DOHH2 (cell line): ENCODE results near the gene PMAIP1.

Experiments used
- H3F3A ChIP-seq: fragments of 200-600 bp; sonication (generic), shearing (Covaris generic); 2 replicates; pipeline ENCODE4 v1.6.0; 2016; ENCODE audit warnings: antibody characterized with exemption, mild to moderate bottlenecking; ENCODE audit not compliant: control insufficient read depth, insufficient read depth
- H3K27ac ChIP-seq: fragments of 200-600 bp; sonication (generic); 2 replicates; pipeline ENCODE4 v1.5.1; 2014; ENCODE audit warnings: low read depth, mild to moderate bottlenecking, low read length, moderate library complexity
- H3K27me3 ChIP-seq: fragments of 200-600 bp; sonication (generic); 2 replicates; pipeline ENCODE4 v1.6.1; 2014; ENCODE audit warnings: mild to moderate bottlenecking, low read length, mixed read lengths; ENCODE audit not compliant: control insufficient read depth
- H3K36me3 ChIP-seq: fragments of 200-600 bp; sonication (generic); 2 replicates; pipeline ENCODE4 v1.6.1; 2014; ENCODE audit warnings: mild to moderate bottlenecking, low read length, moderate library complexity, mixed read lengths; ENCODE audit not compliant: control insufficient read depth
- H3K4me1 ChIP-seq: fragments of 200-600 bp; sonication (generic); 2 replicates; pipeline ENCODE4 v1.6.1; 2014; ENCODE audit warnings: mild to moderate bottlenecking, low read length, mixed read lengths; ENCODE audit not compliant: control insufficient read depth
- H3K4me2 ChIP-seq: fragments of 200-600 bp; sonication (generic); 2 replicates; pipeline ENCODE4 v1.6.0; 2014; ENCODE audit warnings: mild to moderate bottlenecking, low read length, moderate library complexity
- H3K4me3 ChIP-seq: fragments of 200-600 bp; sonication (generic); 2 replicates; pipeline ENCODE4 v1.5.1; 2014; ENCODE audit warnings: mild to moderate bottlenecking, low read length, mixed read lengths
- H3K79me2 ChIP-seq: fragments of 200-600 bp; sonication (generic); 2 replicates; pipeline ENCODE4 v1.6.1; 2014; ENCODE audit warnings: mild to moderate bottlenecking, low read length, mixed read lengths; ENCODE audit not compliant: control insufficient read depth
- H3K9me2 ChIP-seq: fragments of 200-600 bp; sonication (generic); replicated peaks from 2 replicates; pipeline ENCODE4 v1.6.1; 2014; ENCODE audit warnings: mild to moderate bottlenecking, low read length, mixed read lengths; ENCODE audit not compliant: control insufficient read depth
- H3K9me3 ChIP-seq: fragments of 200-600 bp; sonication (generic); 2 replicates; pipeline ENCODE4 v1.6.1; 2014; ENCODE audit warnings: antibody characterized with exemption, low read length, mixed read lengths; ENCODE audit not compliant: control insufficient read depth, insufficient read depth
- H4K20me1 ChIP-seq: fragments of 200-600 bp; sonication (generic); 2 replicates; pipeline ENCODE4 v1.6.0; 2014; ENCODE audit warnings: low read depth, mild to moderate bottlenecking, antibody characterized with exemption, low read length, moderate library complexity; ENCODE audit not compliant: control insufficient read depth, insufficient read depth
- EZH2phosphoT487 ChIP-seq: fragments of 200-600 bp; sonication (generic); IDR thresholded peaks from 2 replicates; pipeline ENCODE4 v1.6.1; 2017; ENCODE audit warnings: borderline replicate concordance, mild to moderate bottlenecking, antibody characterized with exemption, low read length, moderate library complexity, mixed read lengths
- TF ChIP-seq, protein P1 (sequence below): fragments of 200-600 bp; sonication (generic); IDR thresholded peaks from one replicate; pipeline ENCODE4 v1.5.1; 2014; ENCODE audit warnings: antibody characterized with exemption, mild to moderate bottlenecking, low read depth, low read length; ENCODE audit not compliant: poor library complexity, severe bottlenecking

Gene PMAIP1

DNA sequence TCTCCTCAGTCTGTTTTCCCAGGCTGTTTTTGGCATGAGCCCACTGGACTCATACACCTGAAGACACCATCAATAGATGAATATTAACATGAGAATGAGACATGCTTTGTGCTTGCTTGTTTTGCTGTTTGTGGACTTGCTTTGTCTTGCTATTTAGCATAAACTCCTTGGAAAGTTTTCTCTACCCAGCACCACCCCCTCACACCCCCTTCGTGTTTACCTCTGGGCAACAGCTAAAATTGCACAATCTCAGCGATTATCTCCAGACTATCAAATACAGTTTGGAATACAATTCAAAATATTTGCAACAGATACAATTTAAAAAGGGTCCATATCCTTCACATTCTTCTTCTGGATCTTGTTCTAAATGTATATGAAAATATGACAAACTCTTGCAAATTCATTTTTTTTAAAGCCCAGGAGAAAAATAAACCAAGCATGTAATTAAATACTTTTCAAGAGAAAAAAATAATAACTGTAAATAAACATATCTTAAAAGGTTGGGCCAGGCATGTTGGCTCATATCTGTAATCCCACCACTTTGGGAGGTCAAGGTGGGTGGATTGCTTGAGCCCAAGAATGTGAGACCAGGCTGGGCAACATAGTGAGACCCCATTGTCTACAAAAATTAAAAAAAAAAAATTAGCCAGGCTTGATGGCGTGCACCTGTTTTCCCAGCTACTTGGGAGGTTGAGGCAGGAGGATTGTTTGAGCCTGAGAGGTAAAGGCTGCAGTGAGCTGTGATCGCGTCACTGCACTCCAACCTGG lies 32.3 kb upstream of the PMAIP1 start:
- H3K4me3 ChIP-seq, result no peak overlapping the region
- no peak overlapping the region for H3K27ac ChIP-seq

DNA sequence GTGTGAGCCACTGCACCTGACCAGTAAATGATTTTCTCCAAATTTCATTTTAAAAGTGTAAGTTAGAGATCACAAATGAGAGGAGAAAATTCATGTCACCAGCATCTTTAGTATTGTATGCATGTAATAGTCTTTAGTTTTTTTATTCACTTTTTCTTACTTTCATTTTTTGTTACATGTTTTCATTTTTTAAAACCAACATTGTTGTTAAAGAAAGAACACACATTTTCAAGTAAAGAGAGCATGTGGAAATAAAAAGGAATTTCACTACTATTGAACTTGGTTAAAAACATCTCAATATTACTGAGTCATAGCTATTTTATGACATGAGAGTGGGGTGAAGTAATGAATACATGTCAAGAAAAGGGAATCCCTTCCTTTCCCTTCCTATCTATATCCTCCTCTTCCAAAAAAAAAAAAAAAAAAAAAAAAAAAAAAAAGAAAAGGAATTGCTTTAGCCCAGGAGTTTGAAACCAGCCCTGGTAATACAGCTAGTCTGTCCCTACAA lies 29.1 kb upstream of the PMAIP1 start:
- Histone ChIP-seq H3K4me1 (peaks cover 43% of the 10 kb centered on the region), H3K9me3 (no peaks in the 10 kb centered on the region), H3F3A (no peaks in the 10 kb centered on the region; the same call in 1 of the 2 replicates), H3K36me3 (no peaks in the 10 kb centered on the region), H4K20me1 (no peaks in the 10 kb centered on the region), H3K79me2 (no peaks in the 10 kb centered on the region), H3K4me2 (no peak overlapping the region), H3K27ac (no peak overlapping the region), H3K27me3 (no peaks in the 10 kb centered on the region), H3K9me2 (no peaks in the 10 kb centered on the region), H3K4me3 (no peak overlapping the region)
- TF ChIP-seq, protein P1, sequence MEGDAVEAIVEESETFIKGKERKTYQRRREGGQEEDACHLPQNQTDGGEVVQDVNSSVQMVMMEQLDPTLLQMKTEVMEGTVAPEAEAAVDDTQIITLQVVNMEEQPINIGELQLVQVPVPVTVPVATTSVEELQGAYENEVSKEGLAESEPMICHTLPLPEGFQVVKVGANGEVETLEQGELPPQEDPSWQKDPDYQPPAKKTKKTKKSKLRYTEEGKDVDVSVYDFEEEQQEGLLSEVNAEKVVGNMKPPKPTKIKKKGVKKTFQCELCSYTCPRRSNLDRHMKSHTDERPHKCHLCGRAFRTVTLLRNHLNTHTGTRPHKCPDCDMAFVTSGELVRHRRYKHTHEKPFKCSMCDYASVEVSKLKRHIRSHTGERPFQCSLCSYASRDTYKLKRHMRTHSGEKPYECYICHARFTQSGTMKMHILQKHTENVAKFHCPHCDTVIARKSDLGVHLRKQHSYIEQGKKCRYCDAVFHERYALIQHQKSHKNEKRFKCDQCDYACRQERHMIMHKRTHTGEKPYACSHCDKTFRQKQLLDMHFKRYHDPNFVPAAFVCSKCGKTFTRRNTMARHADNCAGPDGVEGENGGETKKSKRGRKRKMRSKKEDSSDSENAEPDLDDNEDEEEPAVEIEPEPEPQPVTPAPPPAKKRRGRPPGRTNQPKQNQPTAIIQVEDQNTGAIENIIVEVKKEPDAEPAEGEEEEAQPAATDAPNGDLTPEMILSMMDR, result no peak
- no peak for TF ChIP-seq EZH2phosphoT487

More for the DNA sequence above, 32.3 kb upstream of the PMAIP1 start:
- Histone ChIP-seq H3K9me2 (no peaks in the 10 kb centered on the region), H3K36me3 (no peaks in the 10 kb centered on the region), H3K27me3 (no peaks in the 10 kb centered on the region), H3K4me1 (peaks cover 43% of the 10 kb centered on the region), H3K4me2 (no peak overlapping the region), H3F3A (peaks cover 2% of the 10 kb centered on the region; the same call in 1 of the 2 replicates), H3K79me2 (no peaks in the 10 kb centered on the region), H3K9me3 (no peaks in the 10 kb centered on the region), H4K20me1 (no peaks in the 10 kb centered on the region)
- TF ChIP-seq, protein P1, result no peak
- no peak for TF ChIP-seq EZH2phosphoT487

DNA sequence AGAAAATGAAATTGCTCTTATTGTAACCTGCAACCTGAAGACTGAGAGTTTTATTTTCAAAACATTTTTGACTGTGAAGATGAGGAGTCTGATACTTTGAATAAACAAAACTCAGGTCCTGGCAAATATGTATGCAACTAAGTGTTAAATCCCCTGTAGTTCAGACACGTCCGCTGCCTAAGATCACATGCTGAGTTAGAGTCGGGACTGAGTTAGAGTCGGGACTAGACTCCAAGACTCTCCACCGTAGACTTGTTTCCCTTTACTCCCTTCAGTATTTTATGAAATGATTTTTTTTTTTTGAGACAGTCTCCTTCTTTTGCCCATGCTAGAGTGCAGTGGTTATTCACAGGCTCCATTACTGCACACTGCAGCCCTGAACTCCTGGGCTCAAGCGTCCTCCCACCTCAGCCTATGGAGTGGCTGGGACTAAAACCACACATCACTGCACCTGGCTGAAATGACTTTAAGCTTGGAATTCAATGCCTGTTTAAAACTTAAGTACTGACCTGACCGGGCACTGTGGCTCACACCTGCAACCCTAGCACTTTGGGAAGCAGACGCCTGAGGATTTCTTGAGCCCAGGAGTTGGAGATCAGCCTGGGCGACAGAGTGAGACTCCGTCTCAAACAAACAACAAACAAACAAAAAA lies 28.0 kb upstream of the PMAIP1 start:
- no peaks in the 10 kb centered on the region for H3K36me3 ChIP-seq
- H3K27me3 ChIP-seq, result no peaks in the 10 kb centered on the region
- H3K4me3 ChIP-seq, result no peak overlapping the region
- TF ChIP-seq, protein P1, result no peak
- no peak for TF ChIP-seq EZH2phosphoT487
- no peaks in the 10 kb centered on the region for H3K9me2 ChIP-seq
- H3K79me2 ChIP-seq, result no peaks in the 10 kb centered on the region
- peak overlapping the region; percentile 14; the same call in 1 of the 2 replicates for H3K4me2 ChIP-seq
- H3K27ac ChIP-seq, result no peak overlapping the region
- peaks cover 52% of the 10 kb centered on the region for H3K4me1 ChIP-seq
- no peaks in the 10 kb centered on the region for H4K20me1 ChIP-seq
- peaks cover 3% of the 10 kb centered on the region; the same call in 1 of the 2 replicates for H3F3A ChIP-seq
- H3K9me3 ChIP-seq, result no peaks in the 10 kb centered on the region
